Thymus (tissue), 11 donors: ENCODE results near the gene MYOG. TPM values are rescaled to one million over a fixed set of nuclear protein-coding genes. Genes with fewer than 3 reads are reported as not detected.

Experiments
- DNase-seq, 9 donors: peaks; one replicate each; pipeline ENCODE4 v3.0.0-alpha.2; 2013; ENCODE audit warnings: low spot score in 9 of 9, low read depth in 6 of 9, missing footprints in 1 of 9
- H3K27ac ChIP-seq, 2 donors: one replicate each; pipeline ENCODE4 v1.5.1; 2013; ENCODE audit warnings: control low read depth in 1 of 2, low read depth in 1 of 2, low read length in 1 of 2, mild to moderate bottlenecking in 1 of 2, moderate library complexity in 1 of 2
- H3K27me3 ChIP-seq, 2 donors: one replicate each; pipeline ENCODE4 v1.5.1; 2013; ENCODE audit warnings: low read length in 1 of 2; ENCODE audit not compliant: control insufficient read depth in 2 of 2, insufficient read depth in 1 of 2
- H3K36me3 ChIP-seq, 2 donors: one replicate each; pipeline ENCODE4 v1.5.1; 2013; ENCODE audit warnings: low read length in 1 of 2, mild to moderate bottlenecking in 1 of 2, moderate library complexity in 1 of 2; ENCODE audit not compliant: control insufficient read depth in 2 of 2, insufficient read depth in 2 of 2
- H3K4me1 ChIP-seq, 2 donors: one replicate each; pipeline ENCODE4 v1.5.1; 2013; ENCODE audit warnings: low read length in 2 of 2; ENCODE audit not compliant: control insufficient read depth in 2 of 2, insufficient read depth in 2 of 2
- H3K4me3 ChIP-seq, 2 donors: one replicate each; pipeline ENCODE4 v1.5.1; 2013; ENCODE audit warnings: low read length in 2 of 2, control low read depth in 1 of 2, mild to moderate bottlenecking in 1 of 2
- H3K9me3 ChIP-seq, 2 donors: one replicate each; pipeline ENCODE4 v1.5.1; 2013; ENCODE audit warnings: low read length in 1 of 2, mild to moderate bottlenecking in 1 of 2; ENCODE audit not compliant: control insufficient read depth in 2 of 2, insufficient read depth in 1 of 2
- WGBS: extraction: QIAGEN DNeasy Blood & Tissue Kit; methylation state at CpG from one replicate; pipeline ENCODE4 v1.1.7; 2013; 5-methylcytosine and 5-hydroxymethylcytosine counted together
- polyA plus RNA-seq: library from polyadenylated mRNA; stranded (reverse); fragments of 200-250 nt; gene quantifications from one replicate; pipeline ENCODE4 v1.2.3, GENCODE V29; 2013
- total RNA-seq: library from RNA; stranded (reverse); fragments of 120-200 nt; gene quantifications from one replicate; pipeline ENCODE4 v1.2.4, GENCODE V29; 2013
- donor health status: healthy.

Gene MYOG
- total and polyA plus RNA-seq, 2 donors = 4.7 to 7.8 TPM

GRCh38 chr1:203120325-203121153 lies 34.7 kb upstream of the MYOG start:
- Histone ChIP-seq H3K9me3 (peaks cover 0 to 2% of the 10 kb centered on the region in 2 donors), H3K36me3 (no peaks in the 10 kb centered on the region), H3K27ac (no peak overlapping the region), H3K4me3 (no peak overlapping the region), H3K27me3 (peaks cover 7 to 79% of the 10 kb centered on the region in 2 donors), H3K4me1 (no peaks in the 10 kb centered on the region)
- WGBS = 78% methylated on average over 7 of the region's 7 CpGs
- DNase-seq = no peak

DNA sequence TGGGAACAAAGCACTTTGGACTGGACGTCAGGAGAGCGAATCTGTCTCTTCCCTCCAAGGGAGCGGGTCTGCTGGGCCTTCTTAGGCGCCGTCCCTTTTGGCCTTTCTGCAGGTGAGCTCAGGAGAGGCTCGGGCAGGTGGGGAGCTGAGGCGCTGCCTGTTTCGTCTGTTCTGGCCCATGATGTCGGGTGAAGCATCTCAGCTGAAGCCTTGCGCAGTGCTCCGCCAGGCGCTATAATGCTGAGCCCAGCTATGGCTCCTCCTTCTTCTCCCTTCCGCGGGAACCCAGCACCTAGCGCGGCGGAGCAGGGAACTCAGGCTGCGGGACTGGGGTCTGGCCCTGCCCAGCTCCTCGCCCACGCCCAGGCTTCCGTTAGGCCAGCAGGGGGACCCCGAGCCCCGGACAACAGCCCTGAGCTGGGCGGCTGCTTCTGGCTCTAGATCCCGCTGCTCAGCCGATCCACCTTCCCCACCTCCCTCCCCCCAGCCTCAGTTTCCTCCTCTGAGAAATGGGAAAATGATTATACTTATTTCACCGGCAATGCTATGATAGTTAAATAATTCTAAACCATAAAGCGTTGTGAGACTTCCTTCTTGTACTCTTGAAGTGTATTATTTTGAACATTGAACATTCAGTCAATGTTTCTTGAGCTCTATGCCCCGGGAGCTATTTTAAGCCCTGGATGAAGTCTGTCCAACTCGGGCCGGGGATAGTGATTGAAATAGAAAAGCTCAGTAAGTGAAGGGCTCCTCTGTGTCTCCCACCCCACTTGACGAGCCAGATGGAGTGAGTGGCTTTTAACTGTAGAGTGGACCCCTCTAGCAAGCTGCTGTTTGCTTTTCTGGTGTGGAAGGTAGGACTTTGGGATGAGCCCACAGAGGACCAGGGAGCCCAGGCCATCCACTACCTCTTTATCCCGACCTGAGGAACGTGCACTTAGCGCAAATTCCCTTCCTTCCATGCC lies 32.1 kb upstream of the MYOG start:
- peaks cover 0 to 2% of the 10 kb centered on the region in 2 donors for H3K9me3 ChIP-seq
- peak in 3 of 9 donors; percentile 30 to 37 (median 33) for DNase-seq
- no peaks in the 10 kb centered on the region for H3K4me1 ChIP-seq
- WGBS = 35% methylated on average over 35 of the region's 35 CpGs
- H3K36me3 ChIP-seq = no peaks in the 10 kb centered on the region
- peaks cover 7 to 63% of the 10 kb centered on the region in 2 donors for H3K27me3 ChIP-seq
- H3K27ac ChIP-seq = no peak overlapping the region
- no peak overlapping the region for H3K4me3 ChIP-seq

GRCh38 chr1:203116091-203116820 lies 30.4 kb upstream of the MYOG start:
- Histone ChIP-seq H3K27ac (no peak overlapping the region), H3K4me1 (no peaks in the 10 kb centered on the region), H3K9me3 (peaks cover 0 to 2% of the 10 kb centered on the region in 2 donors), H3K36me3 (no peaks in the 10 kb centered on the region), H3K27me3 (peaks cover 7 to 48% of the 10 kb centered on the region in 2 donors), H3K4me3 (no peak overlapping the region)
- no peak for DNase-seq
- 89% methylated on average over 10 of the region's 10 CpGs for WGBS

DNA sequence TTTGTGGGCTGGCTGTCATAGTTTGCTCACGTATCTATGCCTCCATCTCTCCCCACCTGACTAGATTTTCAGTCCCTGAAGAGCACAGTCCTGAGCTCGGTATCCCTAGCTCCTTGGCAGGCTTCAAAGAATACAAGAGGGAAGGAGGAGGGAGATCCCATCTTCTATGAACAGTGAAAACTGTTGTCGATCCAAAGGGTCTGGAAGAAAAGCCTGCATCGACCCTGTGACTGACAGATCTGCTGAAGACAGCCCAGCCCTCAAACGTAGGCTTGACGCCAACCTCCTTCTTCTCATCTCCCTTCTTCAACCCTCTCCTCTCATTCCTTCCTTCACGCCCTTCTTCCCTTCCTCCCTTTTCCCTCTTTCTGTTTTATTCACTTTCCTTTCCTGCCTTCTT lies 28.4 kb upstream of the MYOG start:
- no peak for DNase-seq
- 89% methylated on average over 7 of the region's 7 CpGs for WGBS
- H3K36me3 ChIP-seq = no peaks in the 10 kb centered on the region
- no peak overlapping the region for H3K27ac ChIP-seq
- peaks cover 7 to 40% of the 10 kb centered on the region in 2 donors for H3K27me3 ChIP-seq
- no peaks in the 10 kb centered on the region for H3K4me1 ChIP-seq
- H3K9me3 ChIP-seq = peaks cover 0 to 2% of the 10 kb centered on the region in 2 donors
- no peak overlapping the region for H3K4me3 ChIP-seq

- Histone ChIP-seq H3K9me3 (peaks cover 0 to 2% of the 10 kb centered on the region in 2 donors), H3K27ac (no peak overlapping the region), H3K4me3 (no peak overlapping the region), H3K4me1 (no peaks in the 10 kb centered on the region), H3K36me3 (no peaks in the 10 kb centered on the region), H3K27me3 (peaks cover 7 to 31% of the 10 kb centered on the region in 2 donors)
- DNase-seq = no peak
- WGBS = 95% methylated on average over 4 of the region's 4 CpGs
Observed at GRCh38 chr1:203113308-203113707, 27.5 kb upstream of the MYOG start.

- 82% methylated on average over 2 of the region's 2 CpGs for WGBS
- no peak overlapping the region for H3K4me3 ChIP-seq
Observed at GRCh38 chr1:203112475-203112874, 26.7 kb upstream of the MYOG start.

DNA sequence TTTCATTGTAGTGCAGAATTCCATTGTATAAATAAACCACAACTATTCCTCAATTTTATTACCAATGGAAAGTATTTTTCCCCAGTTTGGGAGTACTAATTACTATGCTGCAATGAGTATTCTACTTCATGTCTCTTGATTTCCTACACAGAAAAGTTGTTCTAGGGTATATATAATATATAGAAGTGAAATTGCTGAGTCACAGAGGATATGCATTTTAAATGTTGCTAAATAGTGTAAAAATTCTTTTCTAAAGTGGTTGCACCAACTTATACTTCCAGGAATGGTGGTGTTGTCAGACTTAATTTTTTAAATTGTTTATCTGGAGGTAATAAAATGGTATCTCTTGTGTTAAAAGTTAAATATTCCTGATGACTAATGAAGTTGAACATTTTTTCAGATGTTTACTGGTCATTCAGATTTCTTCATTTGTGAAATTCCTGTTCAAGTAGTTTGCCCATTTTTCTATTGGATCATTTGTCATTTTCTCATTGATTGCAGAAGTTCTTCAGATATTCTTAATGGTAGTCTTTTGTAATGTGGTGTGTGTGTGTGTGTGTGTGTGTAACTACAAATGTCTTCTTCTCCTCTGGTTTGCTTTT lies 19.1 kb upstream of the MYOG start:
- H3K27me3 ChIP-seq = peaks cover 0 to 2% of the 10 kb centered on the region in 2 donors
- H3K27ac ChIP-seq = no peak overlapping the region
- H3K4me1 ChIP-seq = no peaks in the 10 kb centered on the region
- H3K36me3 ChIP-seq = no peaks in the 10 kb centered on the region
- no peaks in the 10 kb centered on the region for H3K9me3 ChIP-seq
- DNase-seq = no peak
- no peak overlapping the region for H3K4me3 ChIP-seq

More at GRCh38 chr1:203112475-203112874, 26.7 kb upstream of the MYOG start:
- no peak overlapping the region for H3K27ac ChIP-seq
- peaks cover 5 to 23% of the 10 kb centered on the region in 2 donors for H3K27me3 ChIP-seq
- H3K36me3 ChIP-seq = no peaks in the 10 kb centered on the region
- H3K4me1 ChIP-seq = no peaks in the 10 kb centered on the region
- H3K9me3 ChIP-seq = peaks cover 0 to 1% of the 10 kb centered on the region in 2 donors
- no peak for DNase-seq

GRCh38 chr1:203103829-203104495 lies 18.1 kb upstream of the MYOG start:
- Histone ChIP-seq H3K9me3 (no peaks in the 10 kb centered on the region), H3K36me3 (no peaks in the 10 kb centered on the region), H3K4me3 (no peak overlapping the region), H3K4me1 (no peaks in the 10 kb centered on the region), H3K27me3 (peaks cover 0 to 2% of the 10 kb centered on the region in 2 donors), H3K27ac (no peak overlapping the region)
- WGBS = 96% methylated on average over 6 of the region's 6 CpGs
- DNase-seq = no peak
